IMR-90 (cell line): ENCODE measurements around the gene GABRG1. TPM values are rescaled to one million over a fixed set of nuclear protein-coding genes. Genes with fewer than 3 reads are reported as not detected.

Experiments
- ATAC-seq: fragments of 200-7000 bp; cut with Tn5 transposase; 2 replicates; pipeline ENCODE4 v1.9.1; 2020; ENCODE audit warnings: low read depth, mild to moderate bottlenecking, moderate library complexity
- BruUV-seq: library from RNA; stranded (reverse); fragments of 400-500 nt; replicated peaks from 2 replicates; lab custom pipeline; 2021; lab: Mats Ljungman, UMichigan
- CTCF ChIA-PET: fragments of 300-600 bp; formaldehyde crosslinking; extraction: SDS; loops from one replicate; lab custom pipeline; 2021; ENCODE audit warnings: antibody characterized with exemption; lab: Yijun Ruan, JAX
- POLR2A ChIA-PET: fragments of 300-600 bp; sonication (Branson Sonifier 250); formaldehyde crosslinking; loops from one replicate; lab custom pipeline; 2022; ENCODE audit warnings: antibody characterized with exemption; ENCODE audit not compliant: unreplicated experiment; lab: Charles Lee
- DNase-seq: peaks from one replicate; pipeline ENCODE4 v3.0.0; 2013
- H2AFZ ChIP-seq: replicated peaks from 2 replicates; pipeline ENCODE3; 2013; ENCODE audit warnings: low read length, mild to moderate bottlenecking; ENCODE audit not compliant: poor library complexity
- H2AK5ac ChIP-seq: 2 replicates; pipeline ENCODE4 v1.6.1; 2013; ENCODE audit warnings: low read depth, low read length, inconsistent platforms
- H2AK9ac ChIP-seq: replicated peaks from 2 replicates; pipeline ENCODE3; 2013; ENCODE audit warnings: mild to moderate bottlenecking, low read depth, low read length, moderate library complexity; ENCODE audit not compliant: poor library complexity
- H2BK120ac ChIP-seq: 2 replicates; pipeline ENCODE4 v1.6.1; 2013; ENCODE audit warnings: low read depth, low read length, inconsistent platforms
- H2BK15ac ChIP-seq: 3 replicates; pipeline ENCODE4 v1.6.1; 2013; ENCODE audit warnings: low read depth, low read length, inconsistent platforms
- H2BK20ac ChIP-seq: 2 replicates; pipeline ENCODE4 v1.6.1; 2013; ENCODE audit warnings: low read depth, mild to moderate bottlenecking, inconsistent platforms, low read length, moderate library complexity
- H2BK5ac ChIP-seq: 2 replicates; pipeline ENCODE4 v1.6.1; 2013; ENCODE audit warnings: mild to moderate bottlenecking, low read depth, low read length, inconsistent platforms; ENCODE audit not compliant: poor library complexity, severe bottlenecking
- H3K14ac ChIP-seq: replicated peaks from 2 replicates; pipeline ENCODE4 v1.6.1; 2013; ENCODE audit warnings: low read depth, low read length, inconsistent platforms
- H3K18ac ChIP-seq: 2 replicates; pipeline ENCODE4 v1.6.1; 2013; ENCODE audit warnings: low read depth, low read length, control low read depth
- H3K23ac ChIP-seq: 2 replicates; pipeline ENCODE4 v1.6.1; 2013; ENCODE audit warnings: low read depth, low read length, inconsistent platforms
- H3K27ac ChIP-seq: 2 replicates; pipeline ENCODE4 v1.5.1; 2013; ENCODE audit warnings: mild to moderate bottlenecking, control low read depth, low read length; ENCODE audit not compliant: insufficient read depth
- H3K27me3 ChIP-seq: 2 replicates; pipeline ENCODE4 v1.6.1; 2013; ENCODE audit warnings: low read length; ENCODE audit not compliant: control insufficient read depth, insufficient read depth
- H3K36me3 ChIP-seq: 2 replicates; pipeline ENCODE4 v1.6.1; 2013; ENCODE audit warnings: low read length, mixed read lengths; ENCODE audit not compliant: control insufficient read depth, insufficient read depth
- H3K4ac ChIP-seq: 2 replicates; pipeline ENCODE4 v1.6.1; 2013; ENCODE audit warnings: low read depth, low read length, inconsistent platforms
- H3K4me1 ChIP-seq: 2 replicates; pipeline ENCODE4 v1.6.1; 2013; ENCODE audit warnings: low read length, mixed read lengths; ENCODE audit not compliant: control insufficient read depth, insufficient read depth
- H3K4me2 ChIP-seq: 2 replicates; pipeline ENCODE4 v1.6.1; 2013; ENCODE audit warnings: low read depth, mild to moderate bottlenecking, control low read depth, low read length, moderate library complexity
- H3K4me3 ChIP-seq: 2 replicates; pipeline ENCODE4 v1.5.1; 2013; ENCODE audit warnings: low read depth, mild to moderate bottlenecking, control low read depth, low read length, moderate library complexity; ENCODE audit not compliant: insufficient read depth
- H3K56ac ChIP-seq: 2 replicates; pipeline ENCODE4 v1.6.1; 2013; ENCODE audit warnings: low read length, inconsistent platforms; ENCODE audit not compliant: insufficient read depth; ENCODE audit errors: extremely low read depth
- H3K79me1 ChIP-seq, 2 experiments: 2 replicates each; pipeline ENCODE4 v1.6.1; 2013; ENCODE audit warnings: low read length in 2 of 2, inconsistent platforms in 1 of 2, low read depth in 1 of 2
- H3K9ac ChIP-seq: 2 replicates; pipeline ENCODE4 v1.6.1; 2013; ENCODE audit warnings: low read depth, low read length, control low read depth
- H3K9me1 ChIP-seq: 2 replicates; pipeline ENCODE4 v1.6.1; 2013; ENCODE audit warnings: low read length, inconsistent platforms; ENCODE audit not compliant: insufficient read depth
- H3K9me3 ChIP-seq: 2 replicates; pipeline ENCODE4 v1.6.1; 2013; ENCODE audit warnings: low read length; ENCODE audit not compliant: control insufficient read depth, insufficient read depth
- H4K20me1 ChIP-seq: 2 replicates; pipeline ENCODE4 v1.6.1; 2013; ENCODE audit warnings: low read length, inconsistent platforms; ENCODE audit not compliant: insufficient read depth
- H4K5ac ChIP-seq: 2 replicates; pipeline ENCODE4 v1.6.1; 2013; ENCODE audit warnings: mild to moderate bottlenecking, low read depth, low read length, control low read depth
- H4K8ac ChIP-seq, 2 experiments: 2 replicates each; pipeline ENCODE4 v1.6.1; 2013; ENCODE audit warnings: low read depth in 2 of 2, low read length in 2 of 2, control low read depth in 1 of 2, inconsistent platforms in 1 of 2
- H4K91ac ChIP-seq: 2 replicates; pipeline ENCODE4 v1.6.1; 2013; ENCODE audit warnings: low read depth, low read length, inconsistent platforms; ENCODE audit not compliant: insufficient read depth
- BHLHE40 ChIP-seq: fragments of 150-350 bp; IDR thresholded peaks from 2 replicates; pipeline ENCODE4 v1.6.1; 2016; ENCODE audit warnings: mild to moderate bottlenecking, low read depth, low read length
- CEBPB ChIP-seq: IDR thresholded peaks from 2 replicates; pipeline ENCODE4 v1.6.1; 2012; ENCODE audit warnings: low read depth, low read length, improper control_type of control experiment
- CHD1 ChIP-seq: IDR thresholded peaks from 2 replicates; pipeline ENCODE4 v1.6.1; 2012; ENCODE audit warnings: low read depth, low read length, improper control_type of control experiment
- CTCF ChIP-seq: conservative IDR thresholded peaks from 2 replicates; pipeline ENCODE4 v1.5.1; 2012; ENCODE audit warnings: mild to moderate bottlenecking, low read depth, low read length, improper control_type of control experiment
- ELK1 ChIP-seq: fragments of 150-350 bp; IDR thresholded peaks from 2 replicates; pipeline ENCODE4 v1.6.1; 2016; ENCODE audit warnings: low read depth, mild to moderate bottlenecking, low read length, moderate library complexity, borderline replicate concordance
- FOS ChIP-seq: fragments of 150-350 bp; IDR thresholded peaks from 2 replicates; pipeline ENCODE4 v1.6.1; 2016; ENCODE audit warnings: low read depth, low read length
- MAFK ChIP-seq: IDR thresholded peaks from 2 replicates; pipeline ENCODE4 v1.6.1; 2012; ENCODE audit warnings: low read depth, low read length, improper control_type of control experiment
- MAZ ChIP-seq: IDR thresholded peaks from 2 replicates; pipeline ENCODE4 v1.6.1; 2012; ENCODE audit warnings: low read depth, mild to moderate bottlenecking, low read length, improper control_type of control experiment, moderate library complexity, borderline replicate concordance
- MXI1 ChIP-seq: IDR thresholded peaks from 2 replicates; pipeline ENCODE4 v1.6.1; 2012; ENCODE audit warnings: low read depth, mild to moderate bottlenecking, low read length, moderate library complexity, borderline replicate concordance
- NFE2L2 ChIP-seq: fragments of 150-350 bp; IDR thresholded peaks from 2 replicates; pipeline ENCODE4 v1.6.1; 2016; ENCODE audit warnings: low read depth, mild to moderate bottlenecking, low read length
- POLR2A ChIP-seq: IDR thresholded peaks from 2 replicates; pipeline ENCODE4 v1.6.1; 2012; ENCODE audit warnings: mild to moderate bottlenecking, low read depth, low read length
- RAD21 ChIP-seq: IDR thresholded peaks from 2 replicates; pipeline ENCODE4 v1.6.1; 2012; ENCODE audit warnings: low read length, improper control_type of control experiment
- RCOR1 ChIP-seq: IDR thresholded peaks from 2 replicates; pipeline ENCODE4 v1.6.1; 2012; ENCODE audit warnings: mild to moderate bottlenecking, low read length, improper control_type of control experiment; ENCODE audit not compliant: insufficient replicate concordance
- RFX5 ChIP-seq: IDR thresholded peaks from 2 replicates; pipeline ENCODE4 v1.8.0; 2012; ENCODE audit warnings: low read depth, mild to moderate bottlenecking, low read length, moderate library complexity
- SMC3 ChIP-seq: fragments of 150-350 bp; IDR thresholded peaks from 2 replicates; pipeline ENCODE4 v1.6.1; 2016; ENCODE audit warnings: low read depth, mild to moderate bottlenecking, antibody characterized with exemption, low read length, moderate library complexity
- USF2 ChIP-seq: fragments of 150-350 bp; IDR thresholded peaks from 2 replicates; pipeline ENCODE4 v1.6.1; 2017; ENCODE audit warnings: mild to moderate bottlenecking, antibody characterized with exemption, low read length, low read depth
- WGBS, 2 experiments: methylation state at CpG; one replicate each; pipeline versions ENCODE4 v1.1.5 to v1.1.7; 2013; ENCODE audit warnings: missing lambda C conversion rate in 2 of 2; ENCODE audit not compliant: insufficient read length in 1 of 2; ENCODE audit errors: extremely low coverage in 2 of 2; 5-methylcytosine and 5-hydroxymethylcytosine counted together
- dilution Hi-C: fragments of 300-500 bp; cut with HindIII; formaldehyde crosslinking; loops from one replicate; pipeline ENCODE4 v1.14.3; 2018; ENCODE audit warnings: low sequenced_read_pairs; ENCODE audit not compliant: unreplicated experiment
- in situ Hi-C: fragments of 300-500 bp; cut with MboI; formaldehyde crosslinking; loops from 3 replicates; pipeline ENCODE4 v1.14.3; 2019; ENCODE audit warnings: low sequenced_read_pairs, inconsistent platforms, mixed read lengths
- intact Hi-C: fragments of 100-400 bp; cut with micrococcal nuclease; formaldehyde crosslinking; loops from 2 replicates; pipeline ENCODE4 v1.10.0; 2022
- polyA plus RNA-seq, 3 experiments: library from polyadenylated mRNA; depleted of rRNA; stranded (reverse); fragments of >200 nt; gene quantifications; 2 replicates each; pipeline ENCODE4 v1.2.3, GENCODE V29; 2012; ENCODE audit warnings: low replicate concordance in 1 of 3
- total RNA-seq: library from RNA; depleted of rRNA; stranded (reverse); fragments of >200 nt; gene quantifications from 2 replicates; pipeline ENCODE4 v1.2.3, GENCODE V29; 2012

Gene GABRG1
- total and polyA plus RNA-seq, 2 of the 4 experiments (the other 2 are of a cell fraction) = not detected

GRCh38 chr4:46051392-46051791 is 72.5 kb downstream of the GABRG1 start:
- H3K4me3 ChIP-seq = no peak overlapping the region

More at GRCh38 chr4:46051392-46051791, 72.5 kb downstream of the GABRG1 start:
- Histone ChIP-seq H3K36me3 (no peaks in the 10 kb centered on the region), H2AK9ac (no peak overlapping the region), H3K27me3 (no peaks in the 10 kb centered on the region), H4K8ac (no peak overlapping the region), H3K9ac (no peak overlapping the region), H2BK20ac (no peak overlapping the region), H3K9me1 (no peaks in the 10 kb centered on the region), H3K27ac (no peak overlapping the region), H2AFZ (no peak overlapping the region), H4K5ac (no peak overlapping the region), H3K4me1 (no peaks in the 10 kb centered on the region), H3K9me3 (no peaks in the 10 kb centered on the region), H2AK5ac (no peak overlapping the region), H4K91ac (no peak overlapping the region), H3K4ac (no peak overlapping the region), H4K20me1 (no peaks in the 10 kb centered on the region), H3K79me1 (no peaks in the 10 kb centered on the region), H3K23ac (no peak overlapping the region), H3K56ac (no peak overlapping the region), H2BK5ac (no peak overlapping the region), H3K14ac (no peak overlapping the region), H2BK15ac (no peak overlapping the region), H2BK120ac (no peak overlapping the region), H3K18ac (no peak overlapping the region), H3K4me2 (no peak overlapping the region)
- in situ Hi-C loops = loop anchor here (25.0 kb wide), 1 partner anchor 89 kb away; no protein-coding TSS in a partner anchor
- no peak for DNase-seq
- ChIA-PET POLR2A (no interaction called here), CTCF (no interaction called here)
- no peak for ATAC-seq
- BruUV-seq = no TSS peak
- no peak for TF ChIP-seq MAFK
- TF ChIP-seq RFX5 = no peak
- no peak for TF ChIP-seq SMC3
- no peak for TF ChIP-seq FOS
- TF ChIP-seq CTCF = no peak
- TF ChIP-seq USF2 = no peak
- no peak for TF ChIP-seq ELK1
- TF ChIP-seq NFE2L2 = no peak
- no peak for TF ChIP-seq BHLHE40
- no peak for TF ChIP-seq MXI1
- TF ChIP-seq MAZ = no peak
- no peak for TF ChIP-seq CHD1
- no peak for TF ChIP-seq RCOR1
- TF ChIP-seq CEBPB = no peak
- no peak for TF ChIP-seq RAD21
- TF ChIP-seq POLR2A = no peak
- intact Hi-C loops = no loop called here
- no CpG with 5 or more reads among the region's 2 CpGs for WGBS, 2 experiments
- dilution Hi-C loops = no loop called here
